Epithelial cell of proximal tubule (primary cell): ENCODE results near the gene XPC. TPM values are rescaled to one million over a fixed set of nuclear protein-coding genes. Genes with fewer than 3 reads are reported as not detected.
A peak's percentile ranks its signal among the peaks of the same experiment; 100 is the strongest.

Experiments
- DNase-seq: peaks from one replicate; pipeline ENCODE4 v3.0.0-alpha.2; 2011; ENCODE audit warnings: low read depth
- H3K4me3 ChIP-seq: 2 replicates; pipeline ENCODE4 v1.5.1; 2011; ENCODE audit warnings: low read depth, mild to moderate bottlenecking, low read length
- total RNA-seq: library from RNA; depleted of rRNA; stranded (reverse); fragments of >200 nt; gene quantifications from 2 replicates; pipeline ENCODE4 v1.2.3, GENCODE V29; 2015
- TF ChIP-seq, protein P1 (sequence below): conservative IDR thresholded peaks from 2 replicates; pipeline ENCODE4 v1.5.1; 2012; ENCODE audit warnings: low read depth, mild to moderate bottlenecking, low read length

Gene XPC
- total RNA-seq, 1 donor from 2014 or later, result 27.8 TPM

GRCh38 chr3:14143271-14144225, 34.9 kb downstream of the XPC start:
- DNase-seq, result peak; percentile 94
- no peak overlapping the region for H3K4me3 ChIP-seq
- TF ChIP-seq, protein P1, sequence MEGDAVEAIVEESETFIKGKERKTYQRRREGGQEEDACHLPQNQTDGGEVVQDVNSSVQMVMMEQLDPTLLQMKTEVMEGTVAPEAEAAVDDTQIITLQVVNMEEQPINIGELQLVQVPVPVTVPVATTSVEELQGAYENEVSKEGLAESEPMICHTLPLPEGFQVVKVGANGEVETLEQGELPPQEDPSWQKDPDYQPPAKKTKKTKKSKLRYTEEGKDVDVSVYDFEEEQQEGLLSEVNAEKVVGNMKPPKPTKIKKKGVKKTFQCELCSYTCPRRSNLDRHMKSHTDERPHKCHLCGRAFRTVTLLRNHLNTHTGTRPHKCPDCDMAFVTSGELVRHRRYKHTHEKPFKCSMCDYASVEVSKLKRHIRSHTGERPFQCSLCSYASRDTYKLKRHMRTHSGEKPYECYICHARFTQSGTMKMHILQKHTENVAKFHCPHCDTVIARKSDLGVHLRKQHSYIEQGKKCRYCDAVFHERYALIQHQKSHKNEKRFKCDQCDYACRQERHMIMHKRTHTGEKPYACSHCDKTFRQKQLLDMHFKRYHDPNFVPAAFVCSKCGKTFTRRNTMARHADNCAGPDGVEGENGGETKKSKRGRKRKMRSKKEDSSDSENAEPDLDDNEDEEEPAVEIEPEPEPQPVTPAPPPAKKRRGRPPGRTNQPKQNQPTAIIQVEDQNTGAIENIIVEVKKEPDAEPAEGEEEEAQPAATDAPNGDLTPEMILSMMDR, result no peak

DNA sequence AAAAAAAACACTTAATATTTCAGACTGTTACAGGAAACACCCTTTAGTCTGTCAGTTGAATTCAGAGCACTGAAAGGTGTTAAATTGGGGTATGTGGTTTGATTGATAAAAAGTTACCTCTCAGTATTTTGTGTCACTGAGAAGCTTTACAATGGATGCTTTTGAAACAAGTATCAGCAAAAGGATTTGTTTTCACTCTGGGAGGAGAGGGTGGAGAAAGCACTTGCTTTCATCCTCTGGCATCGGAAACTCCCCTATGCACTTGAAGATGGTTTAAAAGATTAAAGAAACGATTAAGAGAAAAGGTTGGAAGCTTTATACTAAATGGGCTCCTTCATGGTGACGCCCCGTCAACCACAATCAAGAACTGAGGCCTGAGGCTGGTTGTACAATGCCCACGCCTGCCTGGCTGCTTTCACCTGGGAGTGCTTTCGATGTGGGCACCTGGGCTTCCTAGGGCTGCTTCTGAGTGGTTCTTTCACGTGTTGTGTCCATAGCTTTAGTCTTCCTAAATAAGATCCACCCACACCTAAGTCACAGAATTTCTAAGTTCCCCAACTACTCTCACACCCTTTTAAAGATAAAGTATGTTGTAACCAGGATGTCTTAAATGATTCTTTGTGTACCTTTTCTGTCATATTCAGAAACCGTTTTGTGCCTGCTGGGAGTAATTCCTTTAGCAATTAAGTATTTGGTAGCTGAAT, 35.7 kb downstream of the XPC start:
- H3K4me3 ChIP-seq, result no peak overlapping the region
- TF ChIP-seq, protein P1, result no peak
- no peak for DNase-seq

GRCh38 chr3:14141602-14142341, 36.6 kb downstream of the XPC start:
- TF ChIP-seq, protein P1, result no peak
- DNase-seq, result no peak

DNA sequence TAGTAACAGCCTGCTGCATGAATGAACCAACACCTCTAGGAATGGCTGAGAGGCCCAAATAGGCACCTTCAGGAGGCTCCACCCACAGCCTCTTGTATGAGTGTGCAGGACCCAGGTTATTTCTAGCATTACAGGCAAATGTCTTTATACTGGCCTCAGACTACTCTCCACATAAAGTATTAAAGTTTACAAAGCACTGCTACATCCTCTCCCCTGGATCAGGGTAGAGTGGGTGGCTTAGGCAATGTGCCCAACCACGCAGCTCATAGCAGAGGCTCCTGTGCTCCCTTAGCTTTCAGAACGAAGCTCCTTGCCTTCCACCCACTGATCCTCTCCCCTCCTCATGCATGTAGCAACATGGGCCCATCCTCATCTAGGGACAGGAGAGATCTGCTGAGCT, 37.3 kb downstream of the XPC start:
- TF ChIP-seq, protein P1, result no peak
- DNase-seq, result no peak
- no peak overlapping the region for H3K4me3 ChIP-seq

More at GRCh38 chr3:14141602-14142341, 36.6 kb downstream of the XPC start:
- no peak overlapping the region for H3K4me3 ChIP-seq

GRCh38 chr3:14140668-14141067, 37.7 kb downstream of the XPC start:
- no peak overlapping the region for H3K4me3 ChIP-seq
- TF ChIP-seq, protein P1, result no peak
- DNase-seq, result no peak

GRCh38 chr3:14139771-14140170, 38.6 kb downstream of the XPC start:
- no peak for DNase-seq
- no peak overlapping the region for H3K4me3 ChIP-seq
- TF ChIP-seq, protein P1, result no peak
